IMR-90 (cell line): ENCODE data around the gene ATXN3. TPM values are rescaled to one million over a fixed set of nuclear protein-coding genes. Genes with fewer than 3 reads are reported as not detected.
"Not testable (repeated sequence)": the region's sequence is repeated elsewhere in the genome, so short reads cannot be mapped to it uniquely, and the experiment has no call there.

Source experiments
- ATAC-seq: fragments of 200-7000 bp; cut with Tn5 transposase; 2 replicates; pipeline ENCODE4 v1.9.1; 2020; ENCODE audit warnings: low read depth, mild to moderate bottlenecking, moderate library complexity
- BruUV-seq: library from RNA; stranded (reverse); fragments of 400-500 nt; replicated peaks from 2 replicates; lab custom pipeline; 2021; lab: Mats Ljungman, UMichigan
- CTCF ChIA-PET: fragments of 300-600 bp; formaldehyde crosslinking; extraction: SDS; loops from one replicate; lab custom pipeline; 2021; ENCODE audit warnings: antibody characterized with exemption; lab: Yijun Ruan, JAX
- POLR2A ChIA-PET: fragments of 300-600 bp; sonication (Branson Sonifier 250); formaldehyde crosslinking; loops from one replicate; lab custom pipeline; 2022; ENCODE audit warnings: antibody characterized with exemption; ENCODE audit not compliant: unreplicated experiment; lab: Charles Lee
- DNase-seq: peaks from one replicate; pipeline ENCODE4 v3.0.0; 2013
- H2AFZ ChIP-seq: replicated peaks from 2 replicates; pipeline ENCODE3; 2013; ENCODE audit warnings: low read length, mild to moderate bottlenecking; ENCODE audit not compliant: poor library complexity
- H2AK5ac ChIP-seq: 2 replicates; pipeline ENCODE4 v1.6.1; 2013; ENCODE audit warnings: low read depth, low read length, inconsistent platforms
- H2AK9ac ChIP-seq: replicated peaks from 2 replicates; pipeline ENCODE3; 2013; ENCODE audit warnings: mild to moderate bottlenecking, low read depth, low read length, moderate library complexity; ENCODE audit not compliant: poor library complexity
- H2BK120ac ChIP-seq: 2 replicates; pipeline ENCODE4 v1.6.1; 2013; ENCODE audit warnings: low read depth, low read length, inconsistent platforms
- H2BK15ac ChIP-seq: 3 replicates; pipeline ENCODE4 v1.6.1; 2013; ENCODE audit warnings: low read depth, low read length, inconsistent platforms
- H2BK20ac ChIP-seq: 2 replicates; pipeline ENCODE4 v1.6.1; 2013; ENCODE audit warnings: low read depth, mild to moderate bottlenecking, inconsistent platforms, low read length, moderate library complexity
- H2BK5ac ChIP-seq: 2 replicates; pipeline ENCODE4 v1.6.1; 2013; ENCODE audit warnings: mild to moderate bottlenecking, low read depth, low read length, inconsistent platforms; ENCODE audit not compliant: poor library complexity, severe bottlenecking
- H3K14ac ChIP-seq: replicated peaks from 2 replicates; pipeline ENCODE4 v1.6.1; 2013; ENCODE audit warnings: low read depth, low read length, inconsistent platforms
- H3K18ac ChIP-seq: 2 replicates; pipeline ENCODE4 v1.6.1; 2013; ENCODE audit warnings: low read depth, low read length, control low read depth
- H3K23ac ChIP-seq: 2 replicates; pipeline ENCODE4 v1.6.1; 2013; ENCODE audit warnings: low read depth, low read length, inconsistent platforms
- H3K27ac ChIP-seq: 2 replicates; pipeline ENCODE4 v1.5.1; 2013; ENCODE audit warnings: mild to moderate bottlenecking, control low read depth, low read length; ENCODE audit not compliant: insufficient read depth
- H3K27me3 ChIP-seq: 2 replicates; pipeline ENCODE4 v1.6.1; 2013; ENCODE audit warnings: low read length; ENCODE audit not compliant: control insufficient read depth, insufficient read depth
- H3K36me3 ChIP-seq: 2 replicates; pipeline ENCODE4 v1.6.1; 2013; ENCODE audit warnings: low read length, mixed read lengths; ENCODE audit not compliant: control insufficient read depth, insufficient read depth
- H3K4ac ChIP-seq: 2 replicates; pipeline ENCODE4 v1.6.1; 2013; ENCODE audit warnings: low read depth, low read length, inconsistent platforms
- H3K4me1 ChIP-seq: 2 replicates; pipeline ENCODE4 v1.6.1; 2013; ENCODE audit warnings: low read length, mixed read lengths; ENCODE audit not compliant: control insufficient read depth, insufficient read depth
- H3K4me2 ChIP-seq: 2 replicates; pipeline ENCODE4 v1.6.1; 2013; ENCODE audit warnings: low read depth, mild to moderate bottlenecking, control low read depth, low read length, moderate library complexity
- H3K4me3 ChIP-seq: 2 replicates; pipeline ENCODE4 v1.5.1; 2013; ENCODE audit warnings: low read depth, mild to moderate bottlenecking, control low read depth, low read length, moderate library complexity; ENCODE audit not compliant: insufficient read depth
- H3K56ac ChIP-seq: 2 replicates; pipeline ENCODE4 v1.6.1; 2013; ENCODE audit warnings: low read length, inconsistent platforms; ENCODE audit not compliant: insufficient read depth; ENCODE audit errors: extremely low read depth
- H3K79me1 ChIP-seq, 2 experiments: 2 replicates each; pipeline ENCODE4 v1.6.1; 2013; ENCODE audit warnings: low read length in 2 of 2, inconsistent platforms in 1 of 2, low read depth in 1 of 2
- H3K9ac ChIP-seq: 2 replicates; pipeline ENCODE4 v1.6.1; 2013; ENCODE audit warnings: low read depth, low read length, control low read depth
- H3K9me1 ChIP-seq: 2 replicates; pipeline ENCODE4 v1.6.1; 2013; ENCODE audit warnings: low read length, inconsistent platforms; ENCODE audit not compliant: insufficient read depth
- H3K9me3 ChIP-seq: 2 replicates; pipeline ENCODE4 v1.6.1; 2013; ENCODE audit warnings: low read length; ENCODE audit not compliant: control insufficient read depth, insufficient read depth
- H4K20me1 ChIP-seq: 2 replicates; pipeline ENCODE4 v1.6.1; 2013; ENCODE audit warnings: low read length, inconsistent platforms; ENCODE audit not compliant: insufficient read depth
- H4K5ac ChIP-seq: 2 replicates; pipeline ENCODE4 v1.6.1; 2013; ENCODE audit warnings: mild to moderate bottlenecking, low read depth, low read length, control low read depth
- H4K8ac ChIP-seq, 2 experiments: 2 replicates each; pipeline ENCODE4 v1.6.1; 2013; ENCODE audit warnings: low read depth in 2 of 2, low read length in 2 of 2, control low read depth in 1 of 2, inconsistent platforms in 1 of 2
- H4K91ac ChIP-seq: 2 replicates; pipeline ENCODE4 v1.6.1; 2013; ENCODE audit warnings: low read depth, low read length, inconsistent platforms; ENCODE audit not compliant: insufficient read depth
- WGBS, 2 experiments: methylation state at CpG; one replicate each; pipeline versions ENCODE4 v1.1.5 to v1.1.7; 2013; ENCODE audit warnings: missing lambda C conversion rate in 2 of 2; ENCODE audit not compliant: insufficient read length in 1 of 2; ENCODE audit errors: extremely low coverage in 2 of 2; 5-methylcytosine and 5-hydroxymethylcytosine counted together
- dilution Hi-C: fragments of 300-500 bp; cut with HindIII; formaldehyde crosslinking; loops from one replicate; pipeline ENCODE4 v1.14.3; 2018; ENCODE audit warnings: low sequenced_read_pairs; ENCODE audit not compliant: unreplicated experiment
- in situ Hi-C: fragments of 300-500 bp; cut with MboI; formaldehyde crosslinking; loops from 3 replicates; pipeline ENCODE4 v1.14.3; 2019; ENCODE audit warnings: low sequenced_read_pairs, inconsistent platforms, mixed read lengths
- intact Hi-C: fragments of 100-400 bp; cut with micrococcal nuclease; formaldehyde crosslinking; loops from 2 replicates; pipeline ENCODE4 v1.10.0; 2022
- polyA plus RNA-seq, 3 experiments: library from polyadenylated mRNA; depleted of rRNA; stranded (reverse); fragments of >200 nt; gene quantifications; 2 replicates each; pipeline ENCODE4 v1.2.3, GENCODE V29; 2012; ENCODE audit warnings: low replicate concordance in 1 of 3
- total RNA-seq: library from RNA; depleted of rRNA; stranded (reverse); fragments of >200 nt; gene quantifications from 2 replicates; pipeline ENCODE4 v1.2.3, GENCODE V29; 2012

The ATXN3 gene
- total and polyA plus RNA-seq, 2 of the 4 experiments (the other 2 are of a cell fraction) = 9.0 to 13.9 TPM

- in situ Hi-C loops, H3K4me2 ChIP-seq, H2BK120ac ChIP-seq, H3K9me3 ChIP-seq, H3K4me3 ChIP-seq, H3K23ac ChIP-seq, H3K4ac ChIP-seq, H2BK15ac ChIP-seq, H3K9ac ChIP-seq, ATAC-seq, H4K20me1 ChIP-seq, H2AFZ ChIP-seq, H3K56ac ChIP-seq, POLR2A ChIA-PET, H3K27me3 ChIP-seq, H4K5ac ChIP-seq, H3K14ac ChIP-seq, intact Hi-C loops, H2BK5ac ChIP-seq, H3K36me3 ChIP-seq, H3K9me1 ChIP-seq, H3K27ac ChIP-seq, H4K8ac ChIP-seq, H2AK5ac ChIP-seq, H3K18ac ChIP-seq, H2BK20ac ChIP-seq, H3K79me1 ChIP-seq, CTCF ChIA-PET, H3K4me1 ChIP-seq, H4K91ac ChIP-seq, DNase-seq, BruUV-seq, H2AK9ac ChIP-seq, dilution Hi-C loops: not testable (repeated sequence)
- WGBS, 2 experiments = 90% methylated on average over 9 of the region's 12 CpGs; no CpG with 5 or more reads in 1 of the 2 experiments
These were observed 57.2 kb downstream of the ATXN3 start for GRCh38 chr14:92049221-92049620.

GRCh38 chr14:92045904-92046303 lies 60.5 kb downstream of the ATXN3 start:
- H3K27me3 ChIP-seq, H4K5ac ChIP-seq, H3K27ac ChIP-seq, H3K4me3 ChIP-seq, H3K23ac ChIP-seq, ATAC-seq, H3K9me3 ChIP-seq, H3K14ac ChIP-seq, H3K9ac ChIP-seq, H2AFZ ChIP-seq, H3K4me1 ChIP-seq, dilution Hi-C loops, H2AK9ac ChIP-seq, in situ Hi-C loops, H2BK20ac ChIP-seq, H3K36me3 ChIP-seq, H3K9me1 ChIP-seq, H2BK120ac ChIP-seq, H4K8ac ChIP-seq, H2BK5ac ChIP-seq, H3K56ac ChIP-seq, DNase-seq, POLR2A ChIA-PET, H2AK5ac ChIP-seq, H3K4me2 ChIP-seq, BruUV-seq, intact Hi-C loops, H4K91ac ChIP-seq, CTCF ChIA-PET, H4K20me1 ChIP-seq, H3K4ac ChIP-seq, H3K18ac ChIP-seq, H2BK15ac ChIP-seq: not testable (repeated sequence)
- WGBS, 2 experiments = 100% methylated on average over 1 of the region's 7 CpGs; no CpG with 5 or more reads in 1 of the 2 experiments
- H3K79me1 ChIP-seq = peaks cover 0 to 12% of the 10 kb centered on the region in 2 experiments; a peak in 3 of 4 replicates
